Epidermal melanocyte (primary cell): ENCODE data around the gene MERTK.

Source experiments
- DNase-seq: peaks from one replicate; pipeline ENCODE4 v3.0.0; 2011; ENCODE audit warnings: low spot score; ENCODE audit not compliant: insufficient read length

The MERTK gene

DNA sequence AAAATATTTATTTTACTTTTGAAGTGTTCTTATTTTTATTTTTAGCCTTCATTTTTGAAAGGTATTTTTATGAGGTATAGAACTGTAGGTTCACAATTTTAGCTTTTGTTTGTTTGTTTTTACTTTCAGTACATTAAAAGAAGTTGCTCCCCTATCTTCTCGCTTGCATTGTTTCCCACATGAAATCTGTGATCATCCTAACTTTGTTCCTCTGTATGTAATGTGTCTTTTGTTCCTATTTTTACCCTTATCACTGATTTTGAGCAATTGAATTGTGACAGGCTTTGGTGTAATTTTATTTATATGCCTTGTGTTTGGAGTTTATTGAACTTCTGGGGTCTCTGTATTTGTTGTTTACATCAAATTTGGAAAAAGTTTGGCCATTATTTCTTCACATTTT lies 78.8 kb downstream of the MERTK start:
- no peak for DNase-seq

DNA sequence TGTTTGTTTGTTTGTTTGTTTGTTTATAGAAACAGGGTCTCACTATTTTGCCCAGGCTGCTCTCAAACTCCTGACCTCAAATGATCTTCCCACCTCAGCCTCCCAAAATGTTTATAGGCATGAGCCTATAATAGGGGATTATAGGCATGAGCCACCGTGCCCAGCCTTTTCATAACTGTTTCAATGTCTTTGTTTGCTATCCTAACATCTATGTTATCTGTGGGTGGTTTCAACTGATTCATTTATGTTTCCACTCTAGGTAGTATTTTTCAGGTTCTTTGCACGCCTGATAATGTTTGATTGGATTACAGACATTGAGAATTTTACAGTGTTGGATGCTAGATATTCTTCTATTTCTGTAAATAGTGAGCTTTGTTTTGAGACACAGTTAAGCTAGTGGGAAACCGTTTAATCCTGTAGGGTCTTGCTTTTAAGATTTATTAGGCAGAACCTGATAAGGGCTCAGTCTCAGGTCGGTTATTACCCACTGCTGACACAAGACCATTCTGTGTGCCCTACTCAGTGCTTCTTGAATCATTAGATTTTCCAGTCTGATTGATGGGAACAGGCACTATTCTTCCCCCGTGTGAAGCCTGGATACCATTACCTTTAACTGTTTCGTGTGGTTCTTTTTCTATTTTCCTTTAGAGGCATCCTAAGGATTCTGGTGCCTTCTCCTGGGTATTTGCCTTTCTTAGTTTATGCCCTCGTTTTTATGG lies 80.2 kb downstream of the MERTK start:
- DNase-seq: no peak

DNA sequence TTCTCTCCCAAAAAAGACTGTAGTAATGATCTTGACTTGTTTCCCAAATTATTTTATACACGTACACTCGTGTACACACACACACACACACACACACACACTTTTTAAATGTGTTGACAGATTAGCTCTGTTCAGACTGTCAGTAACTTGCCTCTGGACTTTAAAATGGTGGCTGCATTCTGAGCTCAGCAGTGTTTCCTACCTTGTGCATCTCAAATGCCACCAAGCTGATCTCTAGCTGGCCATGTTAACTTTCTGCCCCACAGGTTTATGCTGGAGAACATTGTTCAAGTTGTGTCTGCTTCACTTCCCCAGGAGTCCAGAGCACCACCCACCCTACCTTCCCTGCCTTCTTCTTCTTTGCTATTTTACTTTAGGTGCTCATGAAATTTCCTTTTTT lies 83.3 kb downstream of the MERTK start:
- DNase-seq: no peak

DNA sequence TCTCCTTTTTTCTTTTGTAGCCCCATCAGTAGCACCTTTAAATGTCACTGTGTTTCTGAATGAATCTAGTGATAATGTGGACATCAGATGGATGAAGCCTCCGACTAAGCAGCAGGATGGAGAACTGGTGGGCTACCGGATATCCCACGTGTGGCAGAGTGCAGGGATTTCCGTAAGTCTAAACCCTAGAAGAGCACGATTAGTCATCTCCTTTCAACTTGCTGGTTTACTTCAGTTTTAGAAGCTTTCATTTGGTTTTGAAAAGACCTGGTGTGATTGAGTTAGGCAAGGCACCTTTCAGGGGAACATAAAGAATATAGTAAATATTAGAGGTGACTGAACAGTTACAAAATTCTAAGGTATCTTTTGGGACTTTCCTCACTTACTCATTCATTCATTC lies 84.4 kb downstream of the MERTK start:
- DNase-seq: no peak

DNA sequence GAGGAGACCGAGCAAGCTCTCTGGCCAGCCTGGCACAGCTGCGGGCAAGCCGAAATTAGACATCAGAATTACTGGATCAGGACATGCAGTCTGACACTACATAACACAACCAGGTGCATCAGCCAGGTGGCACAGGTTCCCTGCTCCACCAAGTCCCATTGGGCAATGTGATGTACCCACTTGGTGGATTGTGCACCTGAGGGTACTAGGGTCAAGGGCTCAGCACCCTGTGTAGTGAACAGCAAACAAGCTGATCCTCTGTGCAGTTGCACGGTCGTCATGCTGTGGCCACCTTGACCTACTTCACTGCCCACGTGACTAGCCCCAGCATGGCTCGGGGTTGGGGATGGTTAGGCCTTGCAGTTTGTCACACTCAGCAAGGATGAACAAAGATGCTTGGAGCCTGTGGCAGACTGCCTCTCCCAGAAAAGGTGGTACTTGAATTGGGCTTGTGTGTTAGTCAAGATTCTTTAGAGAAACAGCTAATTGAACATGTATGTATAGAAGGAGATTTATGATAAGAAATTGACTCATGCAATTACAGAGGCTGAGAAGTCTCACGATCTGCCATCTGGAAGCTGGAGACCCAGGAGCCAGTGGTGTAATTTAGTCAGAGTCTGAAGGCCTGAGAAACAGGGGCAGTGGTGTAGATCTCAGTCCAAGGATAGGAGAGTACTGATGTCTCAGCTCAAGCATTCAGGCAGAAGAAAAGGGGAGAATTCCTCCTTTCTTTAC lies 85.2 kb downstream of the MERTK start:
- no peak for DNase-seq

DNA sequence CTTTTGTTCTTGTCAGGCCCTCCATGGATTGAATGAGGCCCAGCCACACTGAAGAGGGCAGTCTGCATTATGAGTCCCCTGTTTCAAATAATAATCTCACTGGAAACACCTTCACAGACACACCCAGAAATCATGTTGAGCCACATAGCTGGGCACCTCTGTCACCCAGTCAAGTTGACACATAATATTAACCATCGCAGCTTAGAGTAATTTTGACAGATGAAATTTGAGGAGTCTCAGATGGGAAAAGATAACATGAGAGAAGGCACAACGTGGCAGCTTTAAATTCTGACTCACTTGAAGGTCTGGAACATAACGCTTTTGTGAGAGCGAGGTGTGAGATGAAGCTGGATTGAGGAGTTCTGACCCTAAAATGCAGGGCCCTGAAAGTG lies 85.8 kb downstream of the MERTK start:
- no peak for DNase-seq

DNA sequence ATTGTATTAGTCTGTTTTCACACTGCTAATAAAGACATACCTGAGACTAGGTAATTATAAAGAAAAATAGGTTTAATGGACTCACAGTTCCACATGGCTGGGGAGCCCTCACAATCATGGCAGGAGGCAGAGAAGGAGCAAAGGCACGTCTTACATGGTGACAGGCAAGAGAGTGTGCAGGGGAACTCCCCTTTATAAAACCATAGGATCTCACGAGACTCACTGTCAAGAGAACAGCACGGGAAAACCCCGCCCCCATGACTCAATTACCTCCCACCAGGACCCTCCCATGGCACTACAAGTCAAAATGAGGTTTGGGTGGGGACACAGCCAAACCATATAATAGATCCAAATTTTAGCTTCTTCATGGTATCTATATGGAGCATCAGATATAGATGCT lies 87.1 kb downstream of the MERTK start:
- no peak for DNase-seq

DNA sequence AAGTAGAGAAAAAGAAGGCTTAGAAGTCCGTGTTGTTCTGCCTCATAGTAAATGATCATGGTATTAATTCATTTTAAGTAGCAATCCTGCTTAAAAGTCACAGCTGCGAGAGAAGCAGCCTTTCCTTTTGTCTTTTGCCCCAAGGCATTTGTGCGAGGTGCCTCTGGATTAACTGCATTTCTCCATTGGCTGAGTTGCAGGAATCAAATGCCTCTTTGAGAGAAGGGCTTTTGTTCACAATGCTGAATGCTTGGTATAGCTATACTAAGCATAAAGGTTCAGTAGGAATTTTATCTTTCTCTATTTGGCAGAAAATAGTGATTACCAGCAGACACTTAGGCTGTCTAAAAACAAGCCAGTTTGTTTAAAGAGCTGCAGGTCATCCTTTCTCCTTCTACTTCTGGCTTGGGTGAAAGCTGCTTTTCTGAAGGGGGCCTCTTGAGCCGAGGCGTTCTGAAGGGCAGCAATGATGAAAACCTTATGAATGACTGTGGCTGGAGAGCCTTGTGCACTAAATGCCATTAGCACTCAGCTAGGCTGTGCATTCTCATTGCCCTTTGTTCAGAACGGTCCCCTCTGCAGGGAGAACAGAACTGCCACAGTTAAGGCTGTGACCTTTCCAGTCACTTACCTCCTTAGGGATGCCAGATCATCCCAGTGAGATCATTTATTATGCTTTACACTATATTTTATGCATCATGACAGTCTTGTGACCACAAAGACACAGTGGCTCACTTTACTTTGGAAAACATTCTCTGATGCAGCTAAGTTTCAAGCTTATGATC lies 87.9 kb downstream of the MERTK start:
- DNase-seq: no peak

DNA sequence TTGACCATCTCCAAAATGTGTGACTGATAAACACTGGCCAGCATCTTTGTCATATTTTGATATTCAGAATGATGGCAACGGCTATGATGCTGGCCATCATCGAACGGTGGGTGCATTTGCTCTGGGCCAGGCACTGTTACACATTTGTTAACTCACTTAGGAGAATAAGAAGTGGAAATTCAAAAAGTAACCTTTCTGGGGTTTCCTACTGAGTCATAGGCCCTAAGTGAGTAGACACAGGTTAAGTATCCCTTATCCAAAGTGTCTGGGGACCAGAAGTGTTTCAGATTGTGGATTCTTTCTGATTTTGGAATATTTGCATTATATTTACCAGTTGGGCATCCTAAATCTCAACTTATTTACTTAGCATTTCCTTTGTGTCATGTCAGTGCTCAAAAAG lies 92.0 kb downstream of the MERTK start:
- DNase-seq: no peak

DNA sequence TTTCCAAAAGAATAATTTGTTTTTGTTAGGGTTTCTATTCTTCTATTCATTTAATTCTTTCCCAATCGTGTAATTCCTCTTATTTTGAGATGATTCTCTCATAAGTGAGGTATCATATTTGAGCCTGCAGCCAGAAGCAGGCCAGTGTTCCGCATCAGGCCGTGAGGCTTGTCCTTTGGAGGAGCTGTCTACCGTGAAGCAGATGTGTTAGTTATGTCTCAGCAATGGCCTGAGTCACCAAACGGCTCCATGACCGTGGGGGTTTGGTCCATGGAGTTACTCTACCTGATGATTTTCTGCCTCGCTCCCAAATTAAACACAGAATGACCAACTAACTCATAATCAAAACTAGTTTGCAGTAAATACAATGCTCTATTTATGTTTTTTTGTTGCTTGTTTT lies 92.4 kb downstream of the MERTK start:
- DNase-seq: no peak

DNA sequence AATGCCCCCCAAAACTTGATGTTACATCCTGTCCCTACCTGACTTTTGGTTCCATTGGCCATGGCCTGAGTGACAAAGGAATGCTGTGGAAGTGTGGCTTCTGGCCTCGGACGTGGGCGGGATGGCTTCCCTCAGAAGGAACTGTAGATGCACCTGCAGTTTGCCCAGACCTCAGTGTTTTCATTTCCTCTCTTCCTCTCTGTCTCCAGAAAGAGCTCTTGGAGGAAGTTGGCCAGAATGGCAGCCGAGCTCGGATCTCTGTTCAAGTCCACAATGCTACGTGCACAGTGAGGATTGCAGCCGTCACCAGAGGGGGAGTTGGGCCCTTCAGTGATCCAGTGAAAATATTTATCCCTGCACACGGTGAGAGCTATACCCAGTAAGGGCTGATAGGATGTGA lies 95.6 kb downstream of the MERTK start:
- DNase-seq: no peak

DNA sequence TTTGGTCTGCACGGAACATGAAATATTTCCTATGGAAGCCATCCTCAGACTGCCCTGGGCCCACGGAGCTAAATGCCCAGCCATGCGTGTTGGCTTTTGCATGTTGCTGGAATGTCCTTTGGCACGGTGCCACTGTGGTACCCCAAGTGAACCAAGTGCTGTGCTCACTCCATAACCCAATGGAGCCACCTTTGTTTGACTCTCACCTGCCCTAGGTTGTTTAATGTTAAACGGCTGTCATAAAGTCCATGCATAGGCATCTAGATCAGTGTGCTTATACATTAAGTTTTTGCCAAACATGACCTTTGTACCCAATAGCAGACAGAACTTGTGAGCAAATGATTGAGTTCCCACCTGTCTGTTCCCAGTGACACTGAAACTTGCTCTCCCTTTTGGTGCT lies 96.7 kb downstream of the MERTK start:
- DNase-seq: no peak

DNA sequence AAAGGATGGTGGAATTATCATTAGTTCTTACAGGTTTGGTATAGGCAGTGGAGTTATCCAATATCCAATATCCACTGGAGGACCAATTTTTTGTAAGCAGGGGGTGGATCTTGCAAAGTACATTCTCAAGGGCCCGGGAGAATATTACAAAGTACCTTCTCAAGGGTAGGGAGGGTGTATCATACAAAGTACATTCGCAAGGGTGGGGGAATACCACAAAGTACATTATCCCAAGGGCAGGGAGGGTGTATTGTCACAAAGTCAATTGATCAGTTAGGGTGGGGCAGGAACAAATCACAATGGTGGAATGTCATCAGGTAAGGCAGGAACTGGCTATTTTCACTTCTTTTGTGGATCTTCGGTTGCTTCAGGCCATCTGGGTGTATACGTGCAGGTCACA lies 101.4 kb downstream of the MERTK start:
- no peak for DNase-seq

DNA sequence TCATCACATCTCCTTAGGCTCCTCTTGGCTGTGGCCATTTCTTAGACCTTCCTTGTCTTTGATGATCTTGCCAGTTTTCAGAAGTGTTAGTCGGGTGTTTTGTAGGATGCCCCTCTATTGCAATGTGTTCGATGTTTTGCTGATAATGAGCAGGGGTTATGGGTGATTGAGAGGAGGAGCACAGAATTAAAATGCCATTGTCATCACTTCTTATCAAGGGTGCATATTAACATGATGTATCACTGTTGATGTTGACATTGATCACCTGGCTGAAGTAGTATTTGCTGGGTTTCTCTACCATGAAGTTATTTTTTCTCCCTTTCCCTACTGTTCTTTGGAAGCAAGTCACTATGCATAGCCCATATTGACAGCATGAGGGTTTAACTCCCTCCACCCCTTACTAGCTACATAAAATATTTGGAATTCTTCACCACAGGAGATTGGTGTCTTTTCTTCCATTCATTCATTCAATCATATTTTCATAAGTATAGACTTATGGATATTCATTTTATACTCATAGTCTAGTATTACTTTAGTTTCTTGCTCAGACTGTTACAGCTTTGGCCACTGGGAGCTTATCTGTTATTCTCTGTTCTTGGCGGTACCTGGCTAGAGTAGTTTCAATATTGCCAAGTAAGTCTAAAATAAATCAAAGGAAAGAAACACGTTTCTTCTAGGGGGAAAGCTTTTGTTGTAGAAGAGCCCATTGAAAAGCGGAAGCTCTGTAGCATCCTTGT lies 102.2 kb downstream of the MERTK start:
- no peak for DNase-seq

DNA sequence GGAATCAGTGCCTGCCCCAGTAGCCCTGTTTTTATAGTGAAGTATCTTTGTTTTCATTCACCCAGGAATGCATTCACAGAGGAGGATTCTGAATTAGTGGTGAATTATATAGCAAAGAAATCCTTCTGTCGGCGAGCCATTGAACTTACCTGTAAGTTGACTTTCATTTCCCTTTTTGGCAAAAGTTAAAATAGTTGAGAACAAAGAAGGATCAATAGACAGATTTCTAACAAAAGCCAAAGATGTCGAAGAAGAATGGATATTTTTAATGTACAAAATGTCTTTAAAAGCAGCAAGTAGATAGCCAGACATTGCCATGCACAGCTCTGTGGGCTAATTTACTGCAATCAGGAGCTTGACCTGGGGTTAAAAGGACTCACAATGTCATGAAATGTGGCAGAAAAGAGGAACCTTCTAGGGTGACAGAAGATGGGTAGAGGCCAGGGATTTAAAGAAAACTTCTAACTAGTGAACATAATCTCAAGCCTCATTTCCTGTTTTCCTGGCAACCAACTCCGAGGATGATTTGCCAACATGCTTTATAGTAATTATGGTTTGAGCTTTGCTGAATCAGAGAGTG lies 102.8 kb downstream of the MERTK start:
- DNase-seq: no peak

DNA sequence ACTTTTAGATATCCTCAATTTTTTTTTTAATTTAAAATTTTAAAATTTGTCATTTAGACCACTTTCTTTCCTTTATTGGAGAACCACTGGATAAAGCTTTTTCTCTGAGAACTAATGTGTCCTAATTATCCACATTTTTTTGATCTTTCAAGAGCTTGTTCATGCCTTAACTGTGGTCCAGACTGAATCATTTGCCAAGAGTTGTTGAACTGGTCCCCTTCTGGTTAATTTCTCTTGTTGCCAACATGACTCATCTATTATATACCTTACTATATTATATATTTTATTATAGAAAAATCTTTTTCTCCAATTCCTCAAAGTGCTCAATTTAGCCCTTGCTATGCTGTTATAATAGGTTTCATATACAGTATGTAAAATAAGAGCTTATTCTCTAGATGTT lies 103.5 kb downstream of the MERTK start:
- DNase-seq: no peak

DNA sequence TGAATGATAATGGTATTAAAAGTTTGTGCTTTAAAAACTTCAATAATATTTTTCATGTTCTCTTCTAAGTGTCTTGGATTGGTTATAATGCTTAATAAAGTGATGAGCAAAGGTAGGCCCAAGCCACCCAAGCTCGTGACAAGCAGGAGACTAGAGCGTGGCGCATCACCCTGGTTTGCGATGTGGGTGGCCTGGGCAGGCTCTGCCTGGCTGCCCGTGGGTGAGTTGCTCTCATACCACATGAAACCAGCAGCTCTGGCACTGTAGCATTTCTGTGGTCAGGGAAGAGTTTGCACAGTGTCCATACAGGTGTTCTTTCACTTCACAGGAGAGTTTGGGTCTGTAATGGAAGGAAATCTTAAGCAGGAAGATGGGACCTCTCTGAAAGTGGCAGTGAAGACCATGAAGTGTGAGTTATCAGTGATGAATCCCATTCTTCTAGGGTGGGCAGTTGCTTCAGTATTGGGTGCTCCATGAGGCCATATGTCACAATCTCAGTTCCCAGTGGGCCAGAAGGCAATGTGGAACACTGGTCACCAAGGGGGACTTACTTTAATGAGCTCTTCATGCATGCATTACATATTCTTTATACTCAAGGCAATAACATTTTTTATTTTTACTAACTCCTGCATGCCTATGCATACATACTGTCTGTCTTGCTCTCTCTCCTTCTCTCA lies 105.3 kb downstream of the MERTK start:
- DNase-seq: no peak

DNA sequence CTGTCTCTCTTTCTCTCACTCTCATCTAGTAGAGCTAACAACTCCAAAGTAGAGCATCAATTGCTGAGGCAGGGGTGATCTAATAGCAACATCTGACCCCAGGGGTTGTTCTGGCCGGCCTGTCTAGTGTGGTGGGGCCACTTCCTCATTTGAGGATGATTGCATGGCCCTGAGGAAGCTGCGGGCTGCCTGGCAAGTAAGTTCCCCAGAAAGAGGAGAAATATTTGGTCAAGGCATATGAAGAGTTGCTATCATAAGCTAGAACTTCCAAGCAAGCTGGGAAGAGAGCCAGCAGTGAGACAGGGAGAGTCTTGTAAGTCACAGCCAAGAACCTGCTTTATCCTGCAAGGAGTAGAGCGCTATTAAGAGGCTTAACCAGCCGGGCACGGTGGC lies 105.8 kb downstream of the MERTK start:
- no peak for DNase-seq

DNA sequence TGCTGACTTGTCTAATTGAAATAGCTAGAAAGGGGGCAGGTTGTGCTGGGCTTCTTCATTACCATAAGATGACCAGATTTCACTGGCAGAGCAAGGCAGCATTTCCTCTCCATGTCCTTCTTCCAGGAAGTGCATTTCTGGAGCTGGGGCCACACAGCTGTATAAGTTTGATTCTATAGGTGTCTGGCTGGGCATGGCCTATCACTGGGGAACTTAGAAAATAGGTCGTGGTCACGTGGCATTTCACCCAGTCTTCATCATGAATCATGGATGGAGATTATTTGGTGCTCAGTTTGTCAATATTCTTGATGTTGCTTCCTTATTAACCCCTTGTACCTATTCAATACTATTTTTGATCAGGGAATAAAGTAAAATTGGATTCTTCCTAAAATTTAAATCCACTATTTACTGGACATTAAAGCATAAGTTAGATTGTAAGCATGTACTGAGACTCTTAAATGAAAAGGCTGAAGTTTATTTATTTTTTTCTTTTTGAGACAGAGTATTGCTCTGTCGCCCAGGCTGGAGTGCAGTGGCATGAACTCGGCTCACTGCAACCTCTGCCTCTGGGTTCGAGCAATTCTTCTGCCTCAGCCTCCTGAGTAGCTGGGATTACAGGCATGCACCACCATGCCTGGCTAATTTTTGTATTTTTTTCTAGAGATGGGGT lies 107.1 kb downstream of the MERTK start:
- DNase-seq: no peak

DNA sequence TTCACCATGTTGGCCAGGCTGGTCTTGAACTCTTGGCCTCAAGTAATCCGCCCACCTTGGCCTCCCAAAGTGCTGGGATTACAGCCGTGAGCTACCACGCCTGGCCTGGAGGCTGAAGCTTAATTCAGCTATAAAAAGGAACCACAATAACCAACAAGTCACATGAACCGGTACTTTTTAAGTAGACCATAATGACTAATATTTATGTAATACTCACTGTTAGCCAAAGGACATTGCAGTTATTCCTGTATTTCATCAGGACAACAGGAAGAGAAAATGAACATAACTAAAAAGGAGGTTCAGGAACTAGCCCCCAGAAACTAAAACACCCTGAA lies 107.6 kb downstream of the MERTK start:
- no peak for DNase-seq
